Neural cell (in vitro differentiated cells): ENCODE measurements around the gene KCND2.

ENCODE experiments used
- EP300 ChIP-seq: fragments of 450-650 bp; conservative IDR thresholded peaks from 2 replicates; pipeline ENCODE4 v1.6.1; 2014; ENCODE audit warnings: antibody characterized with exemption, mild to moderate bottlenecking, moderate library complexity; ENCODE audit not compliant: poor library complexity, severe bottlenecking
- POLR2AphosphoS5 ChIP-seq: IDR thresholded peaks from 2 replicates; pipeline ENCODE4 v1.6.1; 2012
- SMC3 ChIP-seq: fragments of 450-650 bp; conservative IDR thresholded peaks from 2 replicates; pipeline ENCODE4 v1.6.1; 2014; ENCODE audit warnings: antibody characterized with exemption, mild to moderate bottlenecking, moderate library complexity; ENCODE audit not compliant: poor library complexity
- TAF1 ChIP-seq: IDR thresholded peaks from 2 replicates; pipeline ENCODE4 v1.6.1; 2012; ENCODE audit warnings: low read depth
- TF ChIP-seq, protein P1 (sequence below): fragments of 450-650 bp; IDR thresholded peaks from 2 replicates; pipeline ENCODE4 v1.5.1; 2014; ENCODE audit warnings: antibody characterized with exemption, mild to moderate bottlenecking, moderate library complexity; ENCODE audit not compliant: poor library complexity, severe bottlenecking

DNA sequence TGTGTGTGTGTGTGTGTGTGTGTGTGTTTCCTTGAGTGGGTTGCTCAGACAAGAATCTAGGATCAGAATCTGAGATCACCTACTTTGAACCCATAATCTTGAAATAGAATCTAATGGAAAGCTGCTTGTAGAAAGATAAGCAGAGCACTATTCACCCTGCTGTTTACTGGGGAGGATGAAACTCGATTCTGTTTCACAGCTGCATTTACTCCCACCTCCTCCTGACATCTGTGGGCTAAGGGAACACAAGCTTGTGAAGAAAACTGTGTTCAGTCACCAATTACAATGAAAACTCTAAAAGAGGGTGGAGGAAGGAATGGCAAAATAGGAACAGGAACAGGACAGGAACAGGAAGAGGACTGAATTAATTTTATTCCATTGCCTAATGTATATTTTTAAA is 315.4 kb downstream of the KCND2 start:
- no peak for TF ChIP-seq TAF1
- TF ChIP-seq POLR2AphosphoS5, result no peak
- TF ChIP-seq EP300, result no peak
- TF ChIP-seq, protein P1, sequence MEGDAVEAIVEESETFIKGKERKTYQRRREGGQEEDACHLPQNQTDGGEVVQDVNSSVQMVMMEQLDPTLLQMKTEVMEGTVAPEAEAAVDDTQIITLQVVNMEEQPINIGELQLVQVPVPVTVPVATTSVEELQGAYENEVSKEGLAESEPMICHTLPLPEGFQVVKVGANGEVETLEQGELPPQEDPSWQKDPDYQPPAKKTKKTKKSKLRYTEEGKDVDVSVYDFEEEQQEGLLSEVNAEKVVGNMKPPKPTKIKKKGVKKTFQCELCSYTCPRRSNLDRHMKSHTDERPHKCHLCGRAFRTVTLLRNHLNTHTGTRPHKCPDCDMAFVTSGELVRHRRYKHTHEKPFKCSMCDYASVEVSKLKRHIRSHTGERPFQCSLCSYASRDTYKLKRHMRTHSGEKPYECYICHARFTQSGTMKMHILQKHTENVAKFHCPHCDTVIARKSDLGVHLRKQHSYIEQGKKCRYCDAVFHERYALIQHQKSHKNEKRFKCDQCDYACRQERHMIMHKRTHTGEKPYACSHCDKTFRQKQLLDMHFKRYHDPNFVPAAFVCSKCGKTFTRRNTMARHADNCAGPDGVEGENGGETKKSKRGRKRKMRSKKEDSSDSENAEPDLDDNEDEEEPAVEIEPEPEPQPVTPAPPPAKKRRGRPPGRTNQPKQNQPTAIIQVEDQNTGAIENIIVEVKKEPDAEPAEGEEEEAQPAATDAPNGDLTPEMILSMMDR, result no peak
- no peak for TF ChIP-seq SMC3
